Loucy (cell line): Measurements from ENCODE around the gene PHF21B.

Source experiments
- H2AFZ ChIP-seq: fragments of 200-600 bp; sonication (generic); 2 replicates; pipeline ENCODE4 v1.6.0; 2016; ENCODE audit warnings: antibody characterized with exemption, mild to moderate bottlenecking, low read length, moderate library complexity
- H3F3A ChIP-seq: fragments of 200-600 bp; 2 replicates; pipeline ENCODE4 v1.6.0; 2016; ENCODE audit warnings: antibody characterized with exemption, low read depth, mild to moderate bottlenecking
- H3K27me3 ChIP-seq: fragments of 200-600 bp; sonication (generic); 2 replicates; pipeline ENCODE4 v1.6.1; 2014; ENCODE audit warnings: low read length, mild to moderate bottlenecking; ENCODE audit not compliant: insufficient read depth, poor library complexity, severe bottlenecking
- H3K36me3 ChIP-seq: fragments of 200-600 bp; sonication (generic); 2 replicates; pipeline ENCODE4 v1.6.1; 2016; ENCODE audit warnings: low read length; ENCODE audit not compliant: insufficient read depth
- H3K4me1 ChIP-seq: fragments of 200-600 bp; sonication (generic); 2 replicates; pipeline ENCODE4 v1.5.1; 2014; ENCODE audit warnings: low read length, mild to moderate bottlenecking; ENCODE audit not compliant: insufficient read depth, poor library complexity, severe bottlenecking
- H3K4me2 ChIP-seq: fragments of 200-600 bp; sonication (generic); 2 replicates; pipeline ENCODE4 v1.6.0; 2014; ENCODE audit warnings: antibody characterized with exemption, low read length, low read depth, mild to moderate bottlenecking; ENCODE audit not compliant: poor library complexity, severe bottlenecking
- H3K4me3 ChIP-seq: fragments of 200-600 bp; sonication (generic); 2 replicates; pipeline ENCODE4 v1.5.1; 2014; ENCODE audit warnings: low read length, mild to moderate bottlenecking, mixed read lengths; ENCODE audit not compliant: poor library complexity, severe bottlenecking
- H3K79me2 ChIP-seq: fragments of 200-600 bp; sonication (generic); 2 replicates; pipeline ENCODE4 v1.6.1; 2014; ENCODE audit warnings: low read length; ENCODE audit not compliant: insufficient read depth
- H3K9ac ChIP-seq: fragments of 200-600 bp; sonication (generic); 2 replicates; pipeline ENCODE4 v1.6.0; 2014; ENCODE audit warnings: mild to moderate bottlenecking, low read depth, low read length, moderate library complexity; ENCODE audit not compliant: poor library complexity, severe bottlenecking
- H3K9me2 ChIP-seq: fragments of 200-600 bp; sonication (generic); replicated peaks from 2 replicates; pipeline ENCODE4 v1.6.1; 2016; ENCODE audit warnings: low read depth, low read length, mixed read lengths
- H3K9me3 ChIP-seq: fragments of 200-600 bp; sonication (generic); 2 replicates; pipeline ENCODE4 v1.6.1; 2014; ENCODE audit warnings: mild to moderate bottlenecking, antibody characterized with exemption, low read length, low read depth; ENCODE audit not compliant: insufficient read depth
- H4K20me1 ChIP-seq: fragments of 200-600 bp; sonication (generic); 2 replicates; pipeline ENCODE4 v1.6.0; 2014; ENCODE audit warnings: antibody characterized with exemption, low read length, mild to moderate bottlenecking; ENCODE audit not compliant: insufficient read depth, poor library complexity, severe bottlenecking
- EZH2phosphoT487 ChIP-seq: fragments of 200-600 bp; IDR thresholded peaks from 2 replicates; pipeline ENCODE4 v1.6.1; 2018; ENCODE audit warnings: antibody characterized with exemption, mild to moderate bottlenecking, moderate library complexity, borderline replicate concordance
- TF ChIP-seq, protein P1 (sequence below): fragments of 200-600 bp; sonication (generic); conservative IDR thresholded peaks from 2 replicates; pipeline ENCODE4 v1.5.1; 2014; ENCODE audit warnings: mild to moderate bottlenecking, antibody characterized with exemption, low read length

Gene PHF21B

DNA sequence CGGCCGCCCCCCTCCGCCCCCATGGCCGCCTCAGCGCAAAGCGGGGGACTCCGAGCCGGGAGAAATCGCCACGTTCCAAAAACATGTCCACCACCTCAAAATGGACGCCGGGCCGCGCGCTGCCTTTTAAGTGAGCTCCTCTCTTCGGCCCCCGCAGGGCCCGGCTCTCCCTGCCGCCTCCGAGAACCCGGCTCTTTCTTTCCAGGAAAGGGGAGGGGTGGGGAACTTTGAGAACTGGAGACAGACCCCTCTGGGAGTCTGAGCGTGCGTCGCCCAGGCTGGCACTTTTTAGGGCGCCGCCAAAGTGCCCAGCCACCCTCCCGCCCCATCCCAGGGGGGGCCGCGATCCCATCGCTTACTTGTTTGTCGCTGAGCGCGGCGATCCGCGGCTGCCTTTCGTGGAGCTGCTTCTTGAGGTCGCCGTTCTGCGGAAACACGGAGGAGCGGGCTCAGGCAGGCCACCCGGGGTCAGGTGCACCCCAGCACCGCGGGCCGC, 1.6 kb downstream of the PHF21B start:
- H3F3A ChIP-seq: no peaks in the 10 kb centered on the region
- peak overlapping the region; percentile 12 for H3K9ac ChIP-seq
- no peaks in the 10 kb centered on the region for H3K79me2 ChIP-seq
- H3K4me2 ChIP-seq: peak overlapping the region; percentile 66
- H3K4me1 ChIP-seq: no peaks in the 10 kb centered on the region
- H2AFZ ChIP-seq: no peak overlapping the region
- peaks cover 9% of the 10 kb centered on the region for H4K20me1 ChIP-seq
- no peak for TF ChIP-seq EZH2phosphoT487
- TF ChIP-seq, protein P1, sequence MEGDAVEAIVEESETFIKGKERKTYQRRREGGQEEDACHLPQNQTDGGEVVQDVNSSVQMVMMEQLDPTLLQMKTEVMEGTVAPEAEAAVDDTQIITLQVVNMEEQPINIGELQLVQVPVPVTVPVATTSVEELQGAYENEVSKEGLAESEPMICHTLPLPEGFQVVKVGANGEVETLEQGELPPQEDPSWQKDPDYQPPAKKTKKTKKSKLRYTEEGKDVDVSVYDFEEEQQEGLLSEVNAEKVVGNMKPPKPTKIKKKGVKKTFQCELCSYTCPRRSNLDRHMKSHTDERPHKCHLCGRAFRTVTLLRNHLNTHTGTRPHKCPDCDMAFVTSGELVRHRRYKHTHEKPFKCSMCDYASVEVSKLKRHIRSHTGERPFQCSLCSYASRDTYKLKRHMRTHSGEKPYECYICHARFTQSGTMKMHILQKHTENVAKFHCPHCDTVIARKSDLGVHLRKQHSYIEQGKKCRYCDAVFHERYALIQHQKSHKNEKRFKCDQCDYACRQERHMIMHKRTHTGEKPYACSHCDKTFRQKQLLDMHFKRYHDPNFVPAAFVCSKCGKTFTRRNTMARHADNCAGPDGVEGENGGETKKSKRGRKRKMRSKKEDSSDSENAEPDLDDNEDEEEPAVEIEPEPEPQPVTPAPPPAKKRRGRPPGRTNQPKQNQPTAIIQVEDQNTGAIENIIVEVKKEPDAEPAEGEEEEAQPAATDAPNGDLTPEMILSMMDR: no peak
- H3K4me3 ChIP-seq: peak overlapping the region; percentile 71
- H3K27me3 ChIP-seq: no peaks in the 10 kb centered on the region
- H3K36me3 ChIP-seq: no peaks in the 10 kb centered on the region
- H3K9me3 ChIP-seq: no peaks in the 10 kb centered on the region
- no peaks in the 10 kb centered on the region for H3K9me2 ChIP-seq

DNA sequence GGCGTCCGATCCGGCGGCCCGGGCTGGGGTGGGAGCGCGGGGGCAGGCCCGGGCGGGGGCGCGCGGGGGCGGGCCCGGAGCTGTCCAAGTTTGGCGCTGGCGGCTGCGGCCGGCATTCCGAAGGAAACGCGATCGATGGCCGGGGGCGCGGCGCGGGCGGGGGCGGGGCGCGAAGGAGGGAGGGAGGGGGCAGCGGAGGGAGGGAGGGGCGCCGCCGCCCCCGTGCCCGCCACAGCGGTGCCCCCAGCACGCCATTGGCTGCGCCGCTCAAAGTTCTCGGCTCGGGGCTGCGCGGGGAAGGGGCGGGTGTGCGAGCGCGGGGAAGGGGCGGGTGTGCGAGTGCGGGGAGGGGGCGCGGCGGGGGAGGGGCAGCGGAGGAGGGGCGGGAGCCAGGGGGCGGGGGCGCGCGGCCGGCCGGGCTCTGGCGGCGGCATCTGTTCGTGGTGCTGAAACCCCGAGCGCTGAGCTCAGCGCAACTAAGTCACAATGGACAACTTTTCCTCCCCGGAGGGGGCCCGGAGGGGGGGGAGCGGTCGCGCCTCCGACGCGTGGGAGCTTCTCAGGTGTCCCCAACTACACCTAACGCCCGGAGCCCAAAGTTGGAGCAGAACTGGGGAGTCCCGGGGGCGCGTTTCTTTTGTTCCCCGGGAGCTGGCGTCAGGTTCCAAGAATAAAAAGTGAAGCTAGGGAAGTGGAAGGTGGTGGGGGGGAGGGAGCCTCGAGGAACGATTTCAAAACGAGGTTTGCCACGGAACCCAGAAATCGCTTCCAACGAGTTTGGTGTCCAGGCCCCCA, 2.2 kb downstream of the PHF21B start:
- TF ChIP-seq EZH2phosphoT487: no peak
- TF ChIP-seq, protein P1: no peak
- H3K27me3 ChIP-seq: no peaks in the 10 kb centered on the region

DNA sequence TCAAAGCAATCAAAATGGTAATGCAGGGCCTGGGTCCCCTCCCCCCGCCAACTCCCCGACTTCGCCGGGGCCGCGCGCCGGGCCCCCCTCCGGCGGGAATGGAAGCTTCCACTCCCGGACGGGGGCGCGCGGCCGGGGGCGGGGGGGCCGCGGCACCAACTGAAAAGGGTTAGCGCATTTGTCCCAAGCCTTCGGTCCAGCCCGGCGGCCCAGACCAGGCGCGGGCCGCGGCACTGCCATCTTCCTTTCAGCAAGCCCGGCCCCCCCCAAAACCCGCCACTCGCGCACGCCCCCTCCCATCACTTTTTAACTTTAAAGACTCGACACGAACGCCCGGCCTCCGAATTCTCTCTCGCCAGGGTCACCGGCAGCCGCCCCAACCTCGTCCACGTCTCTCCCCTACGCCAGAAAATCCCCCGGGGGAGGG, 2.8 kb downstream of the PHF21B start:
- Histone ChIP-seq H3K9me3 (no peaks in the 10 kb centered on the region), H2AFZ (no peak overlapping the region), H3K9me2 (no peaks in the 10 kb centered on the region), H3K9ac (no peak overlapping the region), H3K27me3 (no peaks in the 10 kb centered on the region), H3K79me2 (no peaks in the 10 kb centered on the region), H3K36me3 (no peaks in the 10 kb centered on the region), H4K20me1 (peaks cover 9% of the 10 kb centered on the region), H3K4me1 (no peaks in the 10 kb centered on the region), H3K4me2 (peak overlapping the region; percentile 40), H3F3A (no peaks in the 10 kb centered on the region), H3K4me3 (peak overlapping the region; percentile 50)
- TF ChIP-seq EZH2phosphoT487: no peak
- TF ChIP-seq, protein P1: no peak

More for the DNA sequence above, 2.2 kb downstream of the PHF21B start:
- Histone ChIP-seq H3K36me3 (no peaks in the 10 kb centered on the region), H3K4me3 (peak overlapping the region; percentile 71), H3K4me2 (peak overlapping the region; percentile 66), H4K20me1 (peaks cover 9% of the 10 kb centered on the region), H3K9me3 (no peaks in the 10 kb centered on the region), H3F3A (no peaks in the 10 kb centered on the region), H2AFZ (no peak overlapping the region), H3K4me1 (no peaks in the 10 kb centered on the region), H3K9ac (peak overlapping the region; percentile 12), H3K79me2 (no peaks in the 10 kb centered on the region), H3K9me2 (no peaks in the 10 kb centered on the region)
